GM18499 (cell line): Measurements from ENCODE around the gene CAB39.
A peak's percentile ranks its signal among the peaks of the same experiment; 100 is the strongest.

Source experiments
- ATAC-seq: cut with Tn5 transposase; IDR thresholded peaks from one replicate; pipeline ENCODE4 v1.9.1; 2021; ENCODE audit warnings: moderate number of reproducible peaks; ENCODE audit not compliant: insufficient read depth, unreplicated experiment

The CAB39 gene

DNA sequence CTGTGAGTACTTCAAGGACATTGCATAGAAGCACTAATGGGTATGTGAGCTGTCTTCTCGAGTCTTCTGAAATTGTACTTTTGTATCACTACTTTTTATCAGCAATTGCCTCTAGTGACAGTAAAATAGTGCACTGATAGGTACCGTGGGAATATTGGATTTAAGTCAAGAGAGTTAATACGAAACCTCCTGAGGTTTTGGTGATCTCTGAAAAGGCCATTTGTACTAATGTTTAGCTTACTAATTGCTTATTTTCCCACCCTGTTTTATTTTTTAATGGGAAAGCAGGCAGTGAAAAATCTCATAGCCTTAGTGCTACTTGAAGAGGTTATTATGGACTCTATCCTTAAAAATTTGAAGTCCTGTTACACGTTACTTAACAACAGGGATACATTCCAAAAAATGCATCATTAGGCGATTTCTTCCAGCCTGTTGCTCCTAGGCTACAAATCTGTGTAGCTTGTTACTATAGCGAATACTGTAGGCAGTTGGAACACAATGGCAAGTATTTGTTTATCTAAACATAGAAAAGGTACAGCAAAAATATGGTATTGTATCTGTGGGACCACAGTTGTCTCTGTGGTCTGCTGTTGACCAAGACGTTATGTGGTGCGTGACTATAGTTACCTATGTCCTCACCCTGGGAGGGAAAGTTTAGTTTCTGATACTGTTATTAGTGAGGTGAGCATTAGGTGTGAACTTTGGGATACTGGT lies 65.9 kb downstream of the CAB39 start:
- ATAC-seq, result no peak

DNA sequence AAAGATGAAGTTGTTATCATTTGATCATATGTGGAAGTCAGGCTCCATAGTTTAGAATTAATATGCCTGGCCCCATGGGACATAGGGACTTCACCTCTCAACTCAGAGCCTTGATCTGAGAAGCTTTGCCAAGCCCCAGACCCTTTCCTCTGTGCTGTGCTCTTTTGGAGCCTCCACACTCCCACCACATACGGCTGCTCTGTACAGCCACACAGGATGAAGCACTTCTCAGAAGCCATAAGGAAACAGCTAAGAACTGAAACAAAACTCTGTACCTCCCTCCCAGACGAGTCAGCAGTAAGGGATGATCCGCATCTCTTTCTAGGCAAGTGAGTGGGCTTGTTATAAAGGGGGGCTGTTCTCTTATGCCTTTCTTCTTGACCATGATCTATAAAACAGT lies 66.5 kb downstream of the CAB39 start:
- ATAC-seq, result no peak

DNA sequence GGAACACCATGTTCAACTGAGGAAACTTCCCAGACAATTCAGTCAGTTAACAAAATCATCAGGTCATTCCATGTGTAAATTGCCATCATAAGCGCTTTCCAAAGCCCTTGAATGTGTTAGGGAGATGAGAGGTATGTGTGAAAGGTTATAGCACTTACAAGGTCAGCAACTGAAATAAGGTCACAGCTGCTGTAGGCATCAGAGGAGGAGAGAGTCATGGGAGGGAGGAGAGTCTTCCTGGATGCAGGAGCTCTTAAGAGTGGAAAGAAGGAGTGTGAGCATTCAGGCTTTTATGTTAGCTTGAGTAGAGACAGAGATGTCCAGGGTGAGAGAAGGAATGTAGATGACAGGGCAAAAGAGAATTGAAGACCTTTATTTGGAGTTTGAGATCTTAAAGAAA lies 67.0 kb downstream of the CAB39 start:
- no peak for ATAC-seq

DNA sequence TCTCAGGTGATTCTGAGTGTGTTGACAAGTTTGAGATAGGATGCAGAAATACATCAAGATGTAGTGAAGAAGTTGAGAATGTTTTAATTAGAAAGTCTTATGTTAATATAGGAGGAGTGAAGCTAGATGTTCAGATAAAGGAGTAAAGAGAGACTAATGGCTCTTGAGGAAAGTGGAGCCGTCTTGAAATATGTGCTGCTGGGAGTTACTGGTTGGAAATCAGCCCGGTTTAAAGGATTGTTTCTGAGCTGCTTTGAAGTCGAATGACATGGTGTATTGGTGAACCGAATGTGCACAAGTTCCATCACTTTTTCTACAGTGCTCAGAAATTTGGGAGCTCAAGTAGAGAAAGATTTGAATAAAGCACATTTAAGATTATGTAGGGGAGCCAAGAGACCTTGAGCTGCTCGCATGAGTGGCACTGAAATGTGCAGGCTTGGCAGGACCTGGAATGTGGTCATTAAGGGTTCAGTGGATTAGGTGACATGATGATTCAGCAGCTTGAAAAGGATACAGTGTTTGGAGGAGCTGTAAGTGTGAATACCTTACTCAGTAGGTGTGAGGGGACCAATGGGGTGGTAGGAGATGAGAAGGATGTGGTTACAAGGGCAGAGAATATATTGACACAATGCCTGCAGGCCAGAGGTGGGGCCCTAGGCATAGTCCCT lies 68.6 kb downstream of the CAB39 start:
- ATAC-seq, result no peak

DNA sequence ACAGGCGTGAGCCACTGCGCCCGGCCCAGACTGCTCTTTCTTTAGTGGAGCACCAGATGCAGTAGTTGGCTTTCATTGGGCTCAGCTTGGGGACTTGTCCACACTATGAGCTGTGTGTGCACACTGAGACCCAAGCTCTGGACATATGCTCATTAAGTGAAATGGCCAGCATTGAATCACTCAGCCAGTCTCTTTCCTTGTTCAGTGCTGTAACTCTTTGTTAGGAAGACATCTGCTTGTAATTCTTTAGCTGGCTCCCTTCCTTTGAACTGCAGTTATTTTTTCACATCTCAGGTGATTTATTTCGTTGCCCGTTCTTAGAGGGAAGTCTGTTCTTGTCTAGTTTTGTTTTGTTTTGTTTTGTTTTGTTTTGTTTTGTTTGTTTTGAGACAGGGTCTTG lies 70.5 kb downstream of the CAB39 start:
- no peak for ATAC-seq

DNA sequence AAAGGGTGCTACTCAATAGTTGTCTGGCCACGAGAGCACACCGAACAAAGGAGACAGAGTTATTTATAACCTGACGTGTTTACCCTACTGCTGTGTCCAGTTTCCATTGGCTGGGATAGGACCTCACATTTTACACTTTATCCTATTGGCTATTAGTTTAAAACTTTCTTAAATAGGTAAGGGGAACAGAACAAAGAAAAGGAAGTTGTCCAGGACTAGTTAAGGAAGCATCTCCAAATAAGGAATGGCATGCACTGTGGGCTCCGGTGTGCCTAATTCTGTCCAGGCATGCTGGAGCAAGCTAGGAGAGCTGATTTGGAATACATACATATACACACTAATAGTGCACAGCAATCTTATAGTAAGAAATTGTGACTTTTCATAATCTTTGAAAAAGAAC lies 72.2 kb downstream of the CAB39 start:
- ATAC-seq, result no peak

DNA sequence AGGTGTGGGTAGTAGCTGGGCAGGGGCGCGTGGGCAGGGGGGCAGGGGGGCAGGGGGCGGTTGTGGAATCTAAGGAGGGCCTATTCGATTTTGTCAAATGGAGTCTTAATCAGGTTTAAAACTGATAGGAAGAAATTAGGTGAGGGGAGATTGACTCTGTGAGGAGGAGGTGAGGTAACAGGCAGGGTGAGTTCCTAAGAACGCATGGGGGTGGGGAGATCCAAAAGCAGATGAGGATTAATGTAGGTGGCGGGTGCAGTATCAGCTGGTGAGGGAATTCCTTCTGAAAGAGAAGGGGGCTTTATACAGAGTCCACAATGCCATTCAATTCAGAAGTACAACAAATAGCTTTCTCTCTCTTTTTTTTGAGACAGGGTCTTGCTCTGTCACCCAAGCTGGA lies 72.7 kb downstream of the CAB39 start:
- ATAC-seq, result no peak

DNA sequence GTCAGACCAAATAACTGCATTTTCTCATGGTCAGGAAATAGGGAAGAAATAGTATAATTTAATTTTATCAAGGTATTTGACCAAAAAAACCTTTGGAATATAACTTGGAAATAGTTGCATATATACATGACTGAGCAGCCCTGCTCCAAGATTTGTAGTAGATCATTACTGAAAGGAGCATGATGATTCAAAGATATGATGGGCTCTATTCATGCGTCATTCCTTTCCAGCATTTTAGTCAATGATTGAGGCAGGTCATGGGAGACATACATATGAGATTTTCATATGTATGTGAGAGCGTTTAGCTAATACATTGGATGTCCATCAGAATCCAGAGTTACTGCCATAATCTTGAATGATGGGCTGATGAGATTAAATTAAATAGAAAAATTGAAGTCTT lies 74.5 kb downstream of the CAB39 start:
- ATAC-seq, result no peak

DNA sequence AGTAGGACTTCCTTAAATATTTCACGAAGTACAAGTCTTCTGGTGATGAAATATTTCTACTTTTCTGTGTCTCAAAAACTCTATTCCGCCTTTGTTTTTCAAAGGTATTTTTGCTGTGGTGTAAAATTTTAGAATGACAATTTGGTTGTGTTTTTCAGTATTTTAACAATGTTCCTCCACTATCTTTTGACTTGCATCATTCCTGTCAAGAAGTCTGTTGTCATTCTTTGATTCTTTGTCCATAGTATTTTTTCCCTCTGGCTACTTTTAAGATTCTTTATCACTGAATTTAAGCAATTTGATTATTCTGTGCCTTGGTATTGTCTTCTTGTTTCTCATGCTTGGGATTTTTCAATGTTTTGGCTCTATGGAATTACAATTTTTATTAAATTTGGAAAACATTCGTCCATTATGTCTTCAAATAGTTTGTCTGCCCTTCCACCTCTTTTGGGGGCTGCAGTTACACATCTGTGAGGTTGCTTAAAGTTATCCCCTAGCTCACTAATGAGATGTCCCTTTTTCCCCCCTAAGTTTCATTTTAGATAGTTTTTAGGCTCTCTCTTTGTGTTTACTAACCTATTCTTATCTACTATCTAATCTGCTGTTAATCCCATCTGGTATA lies 76.0 kb downstream of the CAB39 start:
- no peak for ATAC-seq

DNA sequence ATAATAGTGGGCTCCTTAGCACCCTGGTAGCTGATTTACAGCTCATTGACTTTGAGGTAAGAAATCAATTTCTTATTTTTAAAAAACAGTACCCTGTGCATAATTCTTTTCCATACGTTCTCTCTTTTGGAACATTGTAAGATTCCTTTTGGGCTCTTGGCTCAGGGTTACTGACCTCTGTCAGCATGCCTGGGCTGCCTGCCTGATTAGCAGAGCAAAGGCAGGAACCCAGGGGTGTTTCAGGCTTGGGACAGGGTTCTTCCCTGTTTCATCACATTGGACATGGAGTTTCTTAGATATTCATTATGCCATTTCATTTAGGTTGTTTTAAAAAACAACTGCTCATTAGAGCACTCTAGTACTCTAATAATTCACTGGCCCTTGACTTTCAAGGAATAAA lies 78.3 kb downstream of the CAB39 start:
- ATAC-seq, result no peak

DNA sequence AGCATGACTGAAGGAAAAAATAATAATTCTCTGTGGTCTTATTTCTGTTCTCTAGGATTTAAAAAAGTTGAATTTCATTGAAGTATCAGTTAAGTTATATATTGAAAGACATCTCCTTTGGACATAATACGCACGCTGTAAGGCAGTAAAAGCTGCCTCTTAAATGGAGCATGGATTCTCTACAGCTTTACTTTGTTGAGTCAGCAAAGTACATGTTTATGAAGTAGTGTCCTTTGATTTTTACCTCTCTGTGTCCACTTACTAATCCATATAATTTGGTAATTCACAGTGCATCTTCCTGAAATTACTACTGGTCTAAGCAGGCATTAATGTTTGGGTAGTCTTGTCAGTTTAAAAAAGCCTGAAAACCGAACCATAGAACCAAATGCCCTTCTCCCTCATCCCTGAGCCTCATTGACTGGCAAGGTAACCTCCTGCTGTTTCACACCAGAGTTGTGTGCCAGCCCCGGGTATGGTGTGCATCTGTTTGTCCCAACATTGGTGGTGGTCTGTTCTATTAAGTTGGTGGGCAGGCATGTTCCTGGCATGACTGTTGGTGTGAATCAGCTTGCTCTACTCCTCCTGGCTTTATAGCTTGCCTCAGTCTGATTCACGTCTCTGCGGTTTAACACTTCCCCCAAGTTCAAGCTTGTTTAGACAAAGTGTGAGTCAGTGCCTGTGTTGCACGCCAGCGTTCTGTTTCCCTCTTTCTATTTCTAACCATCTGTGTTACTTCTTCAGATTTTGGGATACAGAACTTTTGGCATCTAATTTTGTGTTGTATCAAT lies 81.1 kb downstream of the CAB39 start:
- ATAC-seq, result peak; percentile 67

DNA sequence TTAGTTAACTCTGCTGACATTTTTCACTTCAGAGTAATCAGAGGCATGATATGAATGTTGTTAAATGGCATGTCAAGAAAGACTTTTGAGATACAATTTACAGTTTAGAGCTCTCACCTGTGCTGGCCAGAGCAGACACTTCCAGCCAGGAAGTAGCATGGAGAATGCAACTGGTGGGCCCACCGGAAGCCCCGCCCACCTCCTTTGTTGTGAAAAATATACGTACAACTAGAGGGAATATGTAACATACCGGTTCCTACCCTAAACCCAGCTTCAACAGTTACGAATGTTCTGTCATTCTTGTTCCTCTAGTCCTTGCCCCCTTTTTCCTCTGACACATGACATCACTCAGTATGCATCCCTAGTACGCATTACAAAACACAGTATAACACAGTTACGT lies 81.9 kb downstream of the CAB39 start:
- no peak for ATAC-seq

DNA sequence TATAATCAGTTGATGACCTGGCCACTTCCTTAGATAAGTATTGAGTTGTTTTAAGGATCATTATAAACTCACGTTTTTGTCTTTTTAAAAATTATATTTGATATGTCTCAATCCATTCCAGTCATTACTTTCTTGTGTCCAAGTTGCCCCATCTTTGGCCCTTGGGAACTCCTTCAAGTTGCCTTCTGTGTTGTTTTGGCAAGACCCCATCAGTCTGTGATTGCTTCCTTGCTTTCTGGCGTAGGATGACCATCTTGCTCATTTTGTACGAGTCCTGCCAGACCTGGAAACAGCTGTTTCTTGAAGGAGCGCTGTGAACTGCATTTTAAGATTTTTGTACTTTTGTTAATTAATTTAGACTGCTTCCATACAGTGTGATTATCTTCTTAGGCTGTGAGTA lies 83.2 kb downstream of the CAB39 start:
- ATAC-seq, result no peak

DNA sequence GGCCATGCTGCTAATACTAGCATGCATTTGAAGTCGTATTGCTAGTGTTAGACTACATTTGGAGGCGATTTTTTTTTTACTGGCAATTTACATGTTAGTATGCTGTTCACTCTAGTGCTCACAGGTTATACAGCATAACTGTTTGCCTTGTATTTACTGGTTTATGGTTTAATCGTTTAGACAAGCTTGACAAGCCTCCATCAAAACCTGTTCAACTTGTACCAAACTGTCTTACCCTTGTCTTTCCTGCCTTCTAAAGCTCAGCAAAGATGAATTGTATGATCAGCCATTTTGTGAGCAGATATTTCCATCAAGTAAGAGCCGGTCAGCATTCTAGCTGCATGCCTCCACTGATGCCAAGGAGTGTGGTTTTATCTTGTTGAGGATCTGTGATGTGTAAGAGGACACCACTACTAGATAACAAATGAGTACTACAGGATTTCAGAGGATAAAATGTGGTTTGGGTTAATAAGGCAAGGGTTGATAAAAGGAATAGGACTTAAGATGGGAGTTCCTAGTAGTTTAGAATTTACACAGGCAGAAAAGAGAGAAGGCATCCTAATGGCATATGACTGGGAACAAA lies 83.7 kb downstream of the CAB39 start:
- ATAC-seq, result no peak

DNA sequence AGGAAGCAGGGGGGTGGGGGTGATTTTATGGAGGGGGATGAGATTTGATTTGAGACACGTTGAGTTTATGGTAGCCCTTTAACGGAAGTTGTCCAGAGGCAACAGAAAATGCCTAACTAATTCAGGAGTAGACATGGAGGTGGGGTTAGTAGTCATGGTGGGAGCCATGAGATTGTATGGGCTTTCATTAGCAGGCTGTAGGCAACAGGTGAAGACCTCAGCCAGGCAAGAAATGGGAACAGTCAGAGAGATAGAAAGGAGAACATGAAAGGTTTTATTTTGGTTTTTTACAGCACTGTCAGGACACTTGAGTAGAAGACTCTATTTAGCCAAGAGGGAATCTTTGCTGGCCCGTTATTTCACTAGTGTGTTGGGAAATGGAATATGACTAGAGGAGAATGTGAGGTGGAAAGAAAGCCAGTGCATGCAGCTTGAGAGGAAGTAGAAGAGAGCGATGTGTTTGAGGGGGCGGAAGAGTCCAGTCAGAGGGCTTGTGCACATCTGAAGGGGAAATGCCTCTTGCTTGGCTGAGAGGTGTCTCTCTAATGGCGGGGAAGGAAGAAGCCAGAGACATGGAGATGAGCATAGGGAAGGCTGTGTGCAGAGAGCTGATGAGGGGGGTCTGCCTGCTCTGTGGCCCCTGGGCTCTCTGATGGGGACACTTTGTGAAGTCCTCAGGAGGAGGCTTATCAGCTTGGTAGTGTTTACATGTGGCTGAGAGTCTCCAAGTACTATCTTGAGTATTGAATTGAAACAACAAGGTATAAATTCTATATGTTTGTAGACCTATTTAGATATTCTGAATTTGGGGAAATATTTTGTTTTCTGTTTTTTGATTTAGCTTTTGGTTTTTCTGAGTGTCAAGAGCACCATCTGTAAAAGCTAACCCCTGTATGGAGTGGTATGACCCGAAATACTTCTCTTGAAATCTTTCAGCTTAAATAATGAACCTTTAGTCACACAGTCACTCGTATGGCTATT lies 85.2 kb downstream of the CAB39 start:
- ATAC-seq, result no peak

DNA sequence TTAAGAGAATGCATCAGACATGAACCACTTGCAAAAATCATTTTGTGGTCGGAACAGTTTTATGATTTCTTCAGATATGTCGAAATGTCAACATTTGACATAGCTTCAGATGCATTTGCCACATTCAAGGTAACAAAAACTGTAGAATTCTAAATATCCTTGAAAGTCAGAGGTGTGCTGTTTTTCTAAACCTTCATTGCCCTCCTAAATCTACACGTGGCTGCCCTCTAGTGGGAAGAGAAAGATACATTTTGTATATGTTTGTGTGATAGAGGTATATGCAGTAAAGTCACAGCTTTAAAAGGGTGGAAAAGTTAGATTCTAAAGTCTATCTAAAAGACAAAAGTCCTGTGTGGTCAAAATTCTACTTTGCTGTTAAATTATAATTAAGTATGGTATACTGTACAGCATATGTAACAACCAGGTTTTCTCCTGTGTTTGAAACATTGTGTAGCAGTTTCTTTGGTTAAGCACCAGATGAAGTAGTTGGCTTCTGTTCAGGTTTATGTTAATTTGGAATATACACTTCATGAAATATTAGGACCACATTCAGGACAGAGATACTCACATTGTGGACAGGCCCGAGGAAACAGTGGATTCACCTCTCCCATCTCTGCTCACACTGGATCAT lies 86.2 kb downstream of the CAB39 start:
- ATAC-seq, result no peak

DNA sequence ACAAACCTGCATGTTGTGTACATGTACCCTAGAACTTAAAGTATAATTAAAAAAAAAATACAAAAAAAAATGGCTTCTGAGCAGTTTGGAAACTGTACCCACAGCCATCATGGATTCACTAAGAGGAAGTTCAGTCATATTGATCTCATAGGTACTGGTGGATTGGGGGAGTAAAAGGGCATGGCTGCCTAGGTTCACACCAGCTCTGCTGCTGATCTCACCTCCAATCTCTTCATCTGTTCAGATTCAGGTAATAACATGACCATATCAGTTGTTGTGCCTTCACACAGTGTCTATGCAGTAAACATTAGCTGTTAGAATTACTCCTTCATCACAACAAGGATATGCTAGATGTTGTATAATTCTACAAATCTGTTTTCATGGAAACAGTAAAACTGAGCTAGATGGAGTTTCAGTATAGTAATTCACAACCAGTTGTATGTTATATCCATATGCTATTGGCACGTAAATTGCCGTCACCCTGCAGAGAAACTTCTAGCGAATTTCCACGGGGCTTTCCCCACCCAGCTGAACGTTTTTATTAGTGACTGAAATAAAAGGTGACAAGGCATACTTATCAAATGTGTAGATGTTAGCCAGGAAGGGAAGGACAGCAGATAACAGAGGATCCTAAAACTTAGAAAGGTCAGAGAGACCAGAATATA lies 92.8 kb downstream of the CAB39 start:
- ATAC-seq, result no peak

DNA sequence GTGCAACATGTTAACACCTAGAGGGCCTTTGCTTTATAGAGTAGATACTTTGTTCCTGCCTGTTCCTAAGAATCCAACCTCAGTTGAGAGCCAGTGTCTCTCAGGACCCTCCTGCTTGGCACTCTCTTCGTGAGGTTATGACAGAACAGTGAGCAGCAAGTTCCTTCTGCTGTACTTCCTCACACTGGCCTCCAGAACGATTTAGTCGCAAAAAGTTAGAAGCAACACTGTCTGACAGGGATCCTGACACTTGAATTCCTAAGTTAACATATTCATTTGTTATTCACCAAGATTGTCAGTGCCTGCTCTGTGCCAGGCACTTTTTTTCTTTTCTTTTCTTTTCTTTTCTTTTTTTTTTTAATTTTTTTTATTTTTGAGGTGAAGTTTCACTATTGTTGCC lies 95.1 kb downstream of the CAB39 start:
- ATAC-seq, result no peak

DNA sequence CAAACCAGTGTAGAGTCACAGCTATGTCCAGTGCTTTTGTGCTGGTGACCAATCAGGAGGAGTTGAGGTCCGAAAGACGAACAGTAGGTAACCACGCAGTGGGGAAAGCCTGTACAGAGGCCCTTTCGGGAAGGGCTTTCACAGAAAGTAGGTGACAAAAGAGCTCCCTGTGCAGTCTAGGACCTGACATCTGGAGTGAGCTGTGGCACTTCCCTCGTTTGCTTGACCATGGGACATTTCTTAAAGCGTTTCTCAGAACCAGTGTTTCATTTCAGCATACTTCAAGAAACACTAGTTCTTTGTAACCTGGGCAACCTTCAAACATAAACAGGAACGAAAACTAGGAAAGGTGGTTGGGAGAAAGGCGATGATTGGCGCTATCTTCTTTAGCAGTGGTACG lies 96.4 kb downstream of the CAB39 start:
- no peak for ATAC-seq
